ENCODE measurements around the gene DYNLL2.

- TF ChIP-seq POLR2A (IDR thresholded peaks at IDR 0.05) (no peak), CTCF (IDR thresholded peaks at IDR 0.05) (no peak)
These were observed 22.5 kb upstream of the DYNLL2 start for GRCh38 chr17:58060596-58061191.
